ENCODE data around the gene TMEM39A.
A peak's percentile ranks its signal among the peaks of the same experiment; 100 is the strongest.

TMEM39A gene

GRCh38 chr3:119463171-119464169 is at the start of gene TMEM39A:
Gene TMEM39A, minus strand, starts transcription at chr3:119463615. Its CDS starts 1,541 bp downstream, at chr3:119462074.
- DNase-seq (ENCODE audit: low read depth) = peak; percentile 94

- DNase-seq (ENCODE audit: low read depth) = no peak
Measured at GRCh38 chr3:119510690-119511089, 47.3 kb upstream of the TMEM39A start.

GRCh38 chr3:119508172-119508845 is 44.9 kb upstream of the TMEM39A start:
- DNase-seq (ENCODE audit: low read depth) = no peak

- DNase-seq (ENCODE audit: low read depth) = no peak
Measured at GRCh38 chr3:119507404-119507803, 44.0 kb upstream of the TMEM39A start.

GRCh38 chr3:119506631-119507030 is 43.2 kb upstream of the TMEM39A start:
- no peak for DNase-seq (ENCODE audit: low read depth)

GRCh38 chr3:119500901-119501300 is 37.5 kb upstream of the TMEM39A start:
- no peak for DNase-seq (ENCODE audit: low read depth)

GRCh38 chr3:119500265-119500664 is 36.9 kb upstream of the TMEM39A start:
- DNase-seq (ENCODE audit: low read depth) = no peak

- DNase-seq (ENCODE audit: low read depth) = peak; percentile 81
Measured at GRCh38 chr3:119498186-119499011, 35.0 kb upstream of the TMEM39A start, which contains the start of gene TIMMDC1. Gene TIMMDC1, plus strand, starts transcription at chr3:119498547. Its CDS starts 187 bp downstream, at chr3:119498734.

- DNase-seq (ENCODE audit: low read depth) = no peak
Measured at GRCh38 chr3:119497820-119498185, 34.4 kb upstream of the TMEM39A start.

GRCh38 chr3:119494597-119494996 is 31.2 kb upstream of the TMEM39A start:
- no peak for DNase-seq (ENCODE audit: low read depth)

GRCh38 chr3:119492810-119493209 is 29.4 kb upstream of the TMEM39A start:
- DNase-seq (ENCODE audit: low read depth) = no peak

- no peak for DNase-seq (ENCODE audit: low read depth)
Measured at GRCh38 chr3:119492128-119492527, 28.7 kb upstream of the TMEM39A start.

GRCh38 chr3:119490153-119490552 is 26.7 kb upstream of the TMEM39A start:
- no peak for DNase-seq (ENCODE audit: low read depth)

- DNase-seq (ENCODE audit: low read depth) = no peak
Measured at GRCh38 chr3:119485563-119485962, 22.1 kb upstream of the TMEM39A start.

GRCh38 chr3:119483101-119483500 is 19.7 kb upstream of the TMEM39A start:
- DNase-seq (ENCODE audit: low read depth) = no peak

GRCh38 chr3:119481079-119481478 is 17.7 kb upstream of the TMEM39A start:
- DNase-seq (ENCODE audit: low read depth) = no peak

GRCh38 chr3:119470866-119471265 is 7.5 kb upstream of the TMEM39A start:
- DNase-seq (ENCODE audit: low read depth) = no peak

GRCh38 chr3:119469418-119470189 is 6.2 kb upstream of the TMEM39A start:
- DNase-seq (ENCODE audit: low read depth) = no peak

GRCh38 chr3:119468041-119468440 is 4.6 kb upstream of the TMEM39A start:
- no peak for DNase-seq (ENCODE audit: low read depth)

GRCh38 chr3:119457246-119457645 is 6.2 kb downstream of the TMEM39A start:
- no peak for DNase-seq (ENCODE audit: low read depth)

- no peak for DNase-seq (ENCODE audit: low read depth)
Measured at GRCh38 chr3:119456469-119456868, 6.9 kb downstream of the TMEM39A start.

Data from HS-27A (cell line).